Caco-2 (cell line): ENCODE measurements around the gene ZNF615. TPM values are rescaled to one million over a fixed set of nuclear protein-coding genes. Genes with fewer than 3 reads are reported as not detected.
"Not testable (repeated sequence)": the region's sequence is repeated elsewhere in the genome, so short reads cannot be mapped to it uniquely, and the experiment has no call there.

Experiments used
- BruUV-seq: library from RNA; stranded (reverse); fragments of 400-500 nt; replicated peaks from 2 replicates; lab custom pipeline; 2021; lab: Mats Ljungman, UMichigan
- CTCF ChIA-PET: fragments of 300-600 bp; sonication (Branson Sonifier 250); formaldehyde crosslinking; loops from one replicate; lab custom pipeline; 2022; ENCODE audit warnings: antibody characterized with exemption; lab: Charles Lee
- POLR2A ChIA-PET: fragments of 300-600 bp; sonication (Branson Sonifier 250); formaldehyde crosslinking; loops from one replicate; lab custom pipeline; 2022; ENCODE audit warnings: antibody characterized with exemption; lab: Charles Lee
- DNase-seq, 2 experiments: peaks; one replicate each; pipeline versions ENCODE4 v3.0.0 to v3.0.0-alpha.2; 2020 to 2022
- H3K27me3 ChIP-seq: replicated peaks from 2 replicates; pipeline ENCODE4 v1.6.0; 2011; ENCODE audit warnings: low read length; ENCODE audit not compliant: control insufficient read depth, insufficient read depth
- H3K36me3 ChIP-seq: 2 replicates; pipeline ENCODE4 v1.5.1; 2011; ENCODE audit warnings: low read length; ENCODE audit not compliant: control insufficient read depth, insufficient read depth
- H3K4me1 ChIP-seq: fragments of 250-450 bp; sonication (Bioruptor Pico); 2 replicates; pipeline ENCODE4 v1.5.1; 2020; ENCODE audit warnings: mild to moderate bottlenecking
- H3K4me3 ChIP-seq: 2 replicates; pipeline ENCODE4 v1.5.1; 2011; ENCODE audit warnings: low read depth, mild to moderate bottlenecking, control low read depth, low read length
- H3K9me3 ChIP-seq: fragments of 250-450 bp; sonication (Bioruptor Pico); 2 replicates; pipeline ENCODE4 v1.5.1; 2020; ENCODE audit warnings: mild to moderate bottlenecking, moderate library complexity
- H3K27ac Mint-ChIP-seq: one replicate; pipeline ENCODE4 v1.8.0; 2022; ENCODE audit warnings: mixed read lengths; ENCODE audit not compliant: unreplicated experiment
- H3K27me3 Mint-ChIP-seq: one replicate; pipeline ENCODE4 v1.8.0; 2022; ENCODE audit warnings: mixed read lengths; ENCODE audit not compliant: insufficient read depth, unreplicated experiment
- H3K36me3 Mint-ChIP-seq: one replicate; pipeline ENCODE4 v1.8.0; 2022; ENCODE audit warnings: mild to moderate bottlenecking, mixed read lengths; ENCODE audit not compliant: insufficient read depth, unreplicated experiment
- H3K4me1 Mint-ChIP-seq: one replicate; pipeline ENCODE4 v1.8.0; 2022; ENCODE audit warnings: low read depth, mixed read lengths; ENCODE audit not compliant: unreplicated experiment
- H3K4me3 Mint-ChIP-seq: one replicate; pipeline ENCODE4 v1.8.0; 2022; ENCODE audit warnings: mild to moderate bottlenecking, moderate library complexity, mixed read lengths; ENCODE audit not compliant: unreplicated experiment
- H3K9me3 Mint-ChIP-seq: one replicate; pipeline ENCODE4 v1.8.0; 2022; ENCODE audit warnings: mixed read lengths; ENCODE audit not compliant: unreplicated experiment
- CTCF ChIP-seq, 2 experiments: fragments of 200-600 bp in 1 of 2; IDR thresholded peaks; 1 replicate in 1 of 2; 2 replicates in 1 of 2; pipeline versions ENCODE4 v1.5.1 to v1.8.0; 2011 to 2022; ENCODE audit warnings: antibody characterized with exemption in 1 of 2, control low read depth in 1 of 2, inconsistent platforms in 1 of 2, low read depth in 1 of 2, low read length in 1 of 2, mild to moderate bottlenecking in 1 of 2, moderate library complexity in 1 of 2; ENCODE audit not compliant: insufficient read depth in 1 of 2, severe bottlenecking in 1 of 2, unreplicated experiment in 1 of 2
- intact Hi-C: fragments of 100-400 bp; cut with micrococcal nuclease; formaldehyde crosslinking; loops from one replicate; pipeline ENCODE4 v1.10.0; 2022; ENCODE audit not compliant: unreplicated experiment
- total RNA-seq: library from RNA; stranded (reverse); gene quantifications from 2 replicates; pipeline ENCODE4 v1.2.3, GENCODE V29; 2022

ZNF615 gene
- total RNA-seq, 1 experiment from 2014 or later: 7.1 TPM

DNA sequence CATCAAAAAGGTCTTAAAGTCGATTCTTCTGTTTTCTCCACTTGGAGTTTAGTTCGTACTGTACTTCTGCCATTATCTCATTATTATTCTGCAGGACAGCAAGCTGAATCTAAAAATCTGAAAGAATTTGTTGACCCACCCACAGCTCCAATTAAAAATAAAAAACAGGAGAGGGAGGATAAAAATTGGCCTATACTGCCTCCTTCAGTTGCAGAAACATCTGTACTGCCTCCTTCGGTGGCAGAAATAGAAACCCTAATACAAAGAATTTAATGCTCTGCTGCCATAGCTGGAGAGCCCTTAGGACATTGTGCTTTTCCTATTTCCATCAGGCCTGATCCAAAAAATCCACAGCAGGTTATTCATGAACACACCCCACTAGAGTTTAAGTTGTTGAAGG, 31.2 kb downstream of the ZNF615 start:
- no peaks in the 10 kb centered on the region; the same call in 1 of the 2 replicates for H3K36me3 ChIP-seq
- CTCF ChIA-PET: no interaction called here
- POLR2A ChIA-PET: no interaction called here
- Mint-ChIP-seq H3K9me3 (peaks cover 45% of the 10 kb centered on the region), H3K36me3 (peaks cover 12% of the 10 kb centered on the region), H3K4me3 (no peak overlapping the region), H3K4me1 (no peaks in the 10 kb centered on the region), H3K27me3 (no peaks in the 10 kb centered on the region), H3K27ac (no peak overlapping the region)
- no peaks in the 10 kb centered on the region for H3K27me3 ChIP-seq
- H3K4me1 ChIP-seq: no peaks in the 10 kb centered on the region
- H3K4me3 ChIP-seq: no peak overlapping the region
- intact Hi-C loops: no loop called here
- DNase-seq: no peak
- TF ChIP-seq CTCF (IDR thresholded peaks at IDR 0.05; ENCODE audit: insufficient read depth in 1 of 2, low read depth in 1 of 2, low read length in 1 of 2, severe bottlenecking in 1 of 2, unreplicated experiment in 1 of 2): no peak
- no TSS peak for BruUV-seq
- H3K9me3 ChIP-seq: peaks cover 39% of the 10 kb centered on the region

DNA sequence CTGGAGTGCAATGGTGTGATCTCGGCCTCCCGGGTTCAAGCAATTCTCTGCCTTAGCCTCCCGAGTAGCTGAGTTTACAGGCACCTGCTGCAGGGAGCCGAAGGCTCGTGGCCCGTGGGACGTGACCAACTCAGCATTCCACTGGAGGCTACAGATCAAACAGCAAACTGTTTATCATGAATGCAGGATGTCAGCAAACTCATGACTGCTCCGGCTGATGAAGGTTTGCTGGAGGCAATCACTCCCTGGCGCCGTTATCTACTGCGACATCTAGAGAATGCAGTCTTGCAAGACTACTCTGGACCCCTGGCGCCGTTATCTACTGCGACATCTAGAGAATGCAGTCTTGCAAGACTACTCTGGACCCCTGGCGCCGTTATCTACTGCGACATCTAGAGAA, 32.2 kb downstream of the ZNF615 start:
- H3K27me3 Mint-ChIP-seq, H3K27me3 ChIP-seq, BruUV-seq, H3K27ac Mint-ChIP-seq, H3K4me3 Mint-ChIP-seq, H3K36me3 ChIP-seq, POLR2A ChIA-PET, CTCF ChIA-PET, intact Hi-C loops, H3K4me1 ChIP-seq, H3K4me1 Mint-ChIP-seq, H3K4me3 ChIP-seq: not testable (repeated sequence)
- DNase-seq: peak in 1 of 2 experiments; percentile 46
- H3K9me3 Mint-ChIP-seq: peaks cover 55% of the 10 kb centered on the region
- peaks cover 12% of the 10 kb centered on the region for H3K36me3 Mint-ChIP-seq
- peaks cover 50% of the 10 kb centered on the region for H3K9me3 ChIP-seq

DNA sequence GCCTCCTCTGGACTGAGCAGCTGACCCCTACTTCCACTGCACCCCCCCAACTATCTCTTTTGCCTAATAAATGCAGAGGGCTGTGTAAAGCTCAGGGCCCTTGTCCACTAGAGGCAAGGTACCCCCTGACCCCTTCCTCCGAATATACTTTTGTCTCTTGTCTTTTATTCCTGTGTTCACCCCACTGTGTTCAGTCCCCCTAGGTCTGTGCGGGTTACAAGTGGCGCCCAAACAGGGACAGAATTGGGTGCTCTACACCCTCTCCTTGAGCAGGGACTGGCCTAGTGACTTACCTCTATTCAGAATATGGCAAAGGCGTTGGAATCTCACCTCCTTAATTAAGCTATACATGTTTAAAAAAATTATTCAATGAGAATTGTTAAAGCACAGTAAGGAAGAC, 36.4 kb downstream of the ZNF615 start:
- no peaks in the 10 kb centered on the region for H3K27me3 Mint-ChIP-seq
- ChIA-PET POLR2A (no interaction called here), CTCF (no interaction called here)
- peak in 1 of 2 experiments; percentile 27 for DNase-seq
- no peaks in the 10 kb centered on the region for H3K4me1 ChIP-seq
- no TSS peak for BruUV-seq
- H3K27ac Mint-ChIP-seq: no peak overlapping the region
- intact Hi-C loops: no loop called here
- peaks cover 44% of the 10 kb centered on the region for H3K9me3 ChIP-seq
- TF ChIP-seq CTCF (IDR thresholded peaks at IDR 0.05; ENCODE audit: insufficient read depth in 1 of 2, low read depth in 1 of 2, low read length in 1 of 2, severe bottlenecking in 1 of 2, unreplicated experiment in 1 of 2): no peak
- no peak overlapping the region for H3K4me3 ChIP-seq
- no peaks in the 10 kb centered on the region; the same call in 1 of the 2 replicates for H3K36me3 ChIP-seq
- no peaks in the 10 kb centered on the region for H3K4me1 Mint-ChIP-seq
- H3K4me3 Mint-ChIP-seq: no peak overlapping the region
- peaks cover 57% of the 10 kb centered on the region for H3K9me3 Mint-ChIP-seq
- H3K36me3 Mint-ChIP-seq: peaks cover 11% of the 10 kb centered on the region
- H3K27me3 ChIP-seq: no peaks in the 10 kb centered on the region

GRCh38 chr19:51970718-51971117, 37.3 kb downstream of the ZNF615 start:
- H3K4me3 Mint-ChIP-seq: no peak overlapping the region
- H3K4me1 ChIP-seq: no peaks in the 10 kb centered on the region
- intact Hi-C loops: no loop called here
- no peak for DNase-seq
- H3K4me3 ChIP-seq: no peak overlapping the region
- H3K36me3 ChIP-seq: no peaks in the 10 kb centered on the region; the same call in 1 of the 2 replicates
- peaks cover 59% of the 10 kb centered on the region for H3K9me3 Mint-ChIP-seq
- CTCF ChIA-PET: no interaction called here
- H3K27ac Mint-ChIP-seq: no peak overlapping the region
- no peak for TF ChIP-seq CTCF (IDR thresholded peaks at IDR 0.05; ENCODE audit: insufficient read depth in 1 of 2, low read depth in 1 of 2, low read length in 1 of 2, severe bottlenecking in 1 of 2, unreplicated experiment in 1 of 2)
- H3K27me3 Mint-ChIP-seq: no peaks in the 10 kb centered on the region
- H3K36me3 Mint-ChIP-seq: peaks cover 11% of the 10 kb centered on the region
- peaks cover 40% of the 10 kb centered on the region for H3K9me3 ChIP-seq
- no peaks in the 10 kb centered on the region for H3K27me3 ChIP-seq
- POLR2A ChIA-PET: no interaction called here
- no peaks in the 10 kb centered on the region for H3K4me1 Mint-ChIP-seq
- BruUV-seq: no TSS peak
